SK-N-SH treated with all-trans-retinoic acid at 6 μM for 48 hours (cell line): ENCODE results near the gene TARBP1.

Source experiments
- ATAC-seq: fragments of 200-7000 bp; cut with Tn5 transposase; 3 replicates; pipeline ENCODE4 v1.9.1; 2020; ENCODE audit warnings: mild to moderate bottlenecking, moderate library complexity
- BACH2 ChIP-seq: fragments of 250-450 bp; sonication (Bioruptor Pico); IDR thresholded peaks from 2 replicates; pipeline ENCODE4 v1.9.0; 2021; ENCODE audit warnings: mild to moderate bottlenecking, borderline replicate concordance
- CREB5 ChIP-seq: fragments of 250-450 bp; sonication (Bioruptor Pico); IDR thresholded peaks from 2 replicates; pipeline ENCODE4 v1.5.1; 2020; ENCODE audit warnings: low read depth, mild to moderate bottlenecking, moderate library complexity
- CSDC2 ChIP-seq: fragments of 250-450 bp; sonication (Bioruptor Pico); IDR thresholded peaks from 2 replicates; pipeline ENCODE4 v1.5.0; 2020; ENCODE audit warnings: mild to moderate bottlenecking, moderate library complexity
- CSRNP3 ChIP-seq: fragments of 250-450 bp; sonication (Bioruptor Pico); IDR thresholded peaks from 2 replicates; pipeline ENCODE4 v1.5.1; 2021; ENCODE audit warnings: mild to moderate bottlenecking, moderate library complexity
- ESRRG ChIP-seq: fragments of 250-450 bp; sonication (Bioruptor Pico); IDR thresholded peaks from 2 replicates; pipeline ENCODE4 v1.6.1; 2021; ENCODE audit warnings: mild to moderate bottlenecking
- GLIS3 ChIP-seq: fragments of 250-450 bp; sonication (Bioruptor Pico); IDR thresholded peaks from 2 replicates; pipeline ENCODE4 v1.5.0; 2020; ENCODE audit warnings: mild to moderate bottlenecking, moderate library complexity
- ISL1 ChIP-seq: fragments of 250-450 bp; sonication (Bioruptor Pico); IDR thresholded peaks from 2 replicates; pipeline ENCODE4 v2.1.2; 2022; ENCODE audit warnings: mild to moderate bottlenecking, moderate library complexity
- POU6F1 ChIP-seq: fragments of 250-450 bp; sonication (Bioruptor Pico); IDR thresholded peaks from 2 replicates; pipeline ENCODE4 v1.8.0; 2021; ENCODE audit warnings: low read depth, mild to moderate bottlenecking, moderate library complexity, borderline replicate concordance
- PPARA ChIP-seq: fragments of 250-450 bp; sonication (Bioruptor Pico); IDR thresholded peaks from 2 replicates; pipeline ENCODE4 v1.5.0; 2020; ENCODE audit warnings: mild to moderate bottlenecking, borderline replicate concordance
- SNAI2 ChIP-seq: fragments of 250-450 bp; sonication (Bioruptor Pico); IDR thresholded peaks from 2 replicates; pipeline ENCODE4 v1.5.0; 2020; ENCODE audit warnings: mild to moderate bottlenecking, moderate library complexity
- TCF4 ChIP-seq: fragments of 250-450 bp; sonication (Bioruptor Pico); IDR thresholded peaks from 2 replicates; pipeline ENCODE4 v1.8.0; 2021; ENCODE audit warnings: mild to moderate bottlenecking, moderate library complexity, borderline replicate concordance
- TSHZ2 ChIP-seq: fragments of 250-450 bp; sonication (Bioruptor Pico); IDR thresholded peaks from 2 replicates; pipeline ENCODE4 v1.5.0; 2020; ENCODE audit warnings: mild to moderate bottlenecking, moderate library complexity
- ZC3H10 ChIP-seq: fragments of 250-450 bp; sonication (Bioruptor Pico); IDR thresholded peaks from 2 replicates; pipeline ENCODE4 v1.5.1; 2021; ENCODE audit warnings: mild to moderate bottlenecking, moderate library complexity
- ZFP3 ChIP-seq: fragments of 250-450 bp; sonication (Bioruptor Pico); IDR thresholded peaks from 2 replicates; pipeline ENCODE4 v1.5.0; 2020; ENCODE audit warnings: mild to moderate bottlenecking, moderate library complexity
- ZFP30 ChIP-seq: fragments of 450-650 bp; formaldehyde crosslinking; IDR thresholded peaks from 2 replicates; pipeline ENCODE4 v1.5.0; 2022; ENCODE audit warnings: mild to moderate bottlenecking, moderate library complexity
- ZNF565 ChIP-seq: fragments of 450-650 bp; formaldehyde crosslinking; conservative IDR thresholded peaks from 2 replicates; pipeline ENCODE4 v1.5.0; 2020; ENCODE audit warnings: low read depth, mild to moderate bottlenecking, moderate library complexity
- ZNF70 ChIP-seq: fragments of 450-650 bp; formaldehyde crosslinking; IDR thresholded peaks from 2 replicates; pipeline ENCODE4 v1.5.0; 2020; ENCODE audit warnings: mild to moderate bottlenecking, moderate library complexity
- ZNF8 ChIP-seq: fragments of 450-650 bp; formaldehyde crosslinking; IDR thresholded peaks from 2 replicates; pipeline ENCODE4 v1.5.0; 2020; ENCODE audit warnings: mild to moderate bottlenecking, moderate library complexity

TARBP1 gene

GRCh38 chr1:234503193-234504050 is 24.4 kb upstream of the TARBP1 start:
- TF ChIP-seq ESRRG (CRISPR knock-in tag) (no peak), ZC3H10 (CRISPR knock-in tag) (no peak), ZNF565 (CRISPR knock-in tag) (no peak), CSDC2 (CRISPR knock-in tag) (no peak), TSHZ2 (CRISPR knock-in tag) (no peak), ZFP30 (CRISPR knock-in tag) (no peak), ZNF8 (CRISPR knock-in tag) (no peak), ZNF70 (CRISPR knock-in tag) (no peak), BACH2 (no peak), SNAI2 (no peak), CSRNP3 (CRISPR knock-in tag) (no peak), CREB5 (CRISPR knock-in tag) (no peak)
- no peak for ATAC-seq

- TF ChIP-seq SNAI2 (no peak), ZNF70 (CRISPR knock-in tag) (no peak), ISL1 (no peak), PPARA (no peak), ESRRG (CRISPR knock-in tag) (no peak), ZC3H10 (CRISPR knock-in tag) (no peak), CREB5 (CRISPR knock-in tag) (no peak), TCF4 (no peak), CSRNP3 (CRISPR knock-in tag) (no peak), ZNF8 (CRISPR knock-in tag) (no peak)
- ATAC-seq = no peak
Measured at GRCh38 chr1:234502785-234503184, 23.8 kb upstream of the TARBP1 start.

- TF ChIP-seq POU6F1 (CRISPR knock-in tag) = no peak
- no peak for TF ChIP-seq CSDC2 (CRISPR knock-in tag)
- TF ChIP-seq ZFP30 (CRISPR knock-in tag) = no peak
- TF ChIP-seq ESRRG (CRISPR knock-in tag) = no peak
- no peak for TF ChIP-seq ISL1
- TF ChIP-seq ZC3H10 (CRISPR knock-in tag) = no peak
- TF ChIP-seq ZFP3 (CRISPR knock-in tag) = no peak
- no peak for TF ChIP-seq CSRNP3 (CRISPR knock-in tag)
- TF ChIP-seq ZNF565 (CRISPR knock-in tag) = no peak
- no peak for TF ChIP-seq CREB5 (CRISPR knock-in tag)
- TF ChIP-seq ZNF8 (CRISPR knock-in tag) = no peak
- TF ChIP-seq TSHZ2 (CRISPR knock-in tag) = no peak
- no peak for TF ChIP-seq GLIS3 (CRISPR knock-in tag)
Measured at GRCh38 chr1:234500269-234500668, 21.3 kb upstream of the TARBP1 start.

More at GRCh38 chr1:234500269-234500668, 21.3 kb upstream of the TARBP1 start:
- no peak for ATAC-seq
